ENCODE data around the gene KLHL29.

DNA sequence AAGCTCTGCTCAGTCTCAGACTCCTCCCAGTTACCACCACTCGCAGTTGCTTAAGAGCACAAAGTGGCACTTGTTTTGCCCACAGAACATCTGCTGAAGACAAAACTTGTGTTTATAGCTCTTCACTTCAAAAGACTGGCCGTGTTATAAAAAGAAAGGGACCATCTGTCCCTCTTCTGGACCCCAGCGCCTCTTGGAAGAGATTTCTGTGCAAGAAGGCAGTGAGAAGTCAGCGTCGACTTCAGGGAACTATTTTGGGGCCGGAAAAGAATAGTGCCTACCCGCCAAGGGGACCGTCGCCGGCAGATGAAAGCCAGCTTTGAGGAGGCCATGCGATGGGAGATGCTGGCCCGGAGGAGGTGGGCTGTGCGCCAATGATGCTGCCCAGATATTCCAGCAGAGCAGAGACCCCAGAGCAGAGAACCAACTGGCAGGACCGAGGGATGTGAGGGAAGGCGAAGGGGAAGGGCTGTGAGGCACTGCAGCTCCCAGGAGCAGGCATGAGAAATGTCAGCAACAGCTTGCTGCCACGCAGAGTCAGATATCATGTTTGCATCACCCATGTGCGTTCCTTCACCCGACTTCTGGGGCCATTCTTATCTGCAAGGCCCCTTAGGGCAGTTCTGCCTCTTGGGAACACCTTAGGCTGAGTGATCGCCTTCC is 271.1 kb downstream of the KLHL29 start:
- TF ChIP-seq CTCF (CRISPR knock-in tag; IDR thresholded peaks at IDR 0.05) = no peak
- TF ChIP-seq U2AF1 (optimal IDR thresholded peaks at IDR 0.05; ENCODE audit: low read depth, low read length) = no peak
- no peak for TF ChIP-seq PAX8 (CRISPR knock-in tag; IDR thresholded peaks at IDR 0.05; ENCODE audit: borderline replicate concordance)
- TF ChIP-seq, protein P1, sequence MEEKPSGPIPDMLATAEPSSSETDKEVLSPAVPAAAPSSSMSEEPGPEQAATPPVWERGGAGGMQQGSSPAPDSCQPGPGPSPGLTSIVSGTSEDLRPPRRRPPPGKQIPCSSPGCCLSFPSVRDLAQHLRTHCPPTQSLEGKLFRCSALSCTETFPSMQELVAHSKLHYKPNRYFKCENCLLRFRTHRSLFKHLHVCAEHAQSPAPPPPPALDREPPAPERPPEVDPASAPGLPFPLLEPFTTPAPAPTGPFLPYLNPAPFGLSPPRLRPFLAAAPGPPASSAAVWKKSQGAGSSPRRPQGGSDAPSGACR (CRISPR knock-in tag; IDR thresholded peaks at IDR 0.05) = no peak

Data from HepG2 (cell line).